K562 (cell line): ENCODE measurements around the gene SMG6. TPM values are rescaled to one million over a fixed set of nuclear protein-coding genes. Genes with fewer than 3 reads are reported as not detected.

ENCODE experiments used
- ATF3 ChIP-seq, 2 experiments: fragments of 450-650 bp in 1 of 2; sonication (generic) in 1 of 2; formaldehyde crosslinking in 1 of 2; IDR thresholded peaks in 1 of 2; conservative IDR thresholded peaks in 1 of 2; 2 replicates each; pipeline versions ENCODE4 v1.6.1 to v1.8.1; 2016 to 2023; ENCODE audit warnings: mild to moderate bottlenecking in 2 of 2, moderate library complexity in 2 of 2, inconsistent platforms in 1 of 2, missing genetic modification reagents in 1 of 2
- CREB3L1 ChIP-seq: fragments of 450-650 bp; IDR thresholded peaks from 2 replicates; pipeline ENCODE4 v1.6.1; 2014; ENCODE audit warnings: low read depth, mild to moderate bottlenecking, moderate library complexity, borderline replicate concordance
- CTCF ChIP-seq, 3 experiments: IDR thresholded peaks in 2 of 3; conservative IDR thresholded peaks in 1 of 3; 2 replicates each; pipeline ENCODE4 v1.5.1; 2011 to 2012; ENCODE audit warnings: low read length in 3 of 3, mild to moderate bottlenecking in 3 of 3, control low read depth in 2 of 3, improper control_type of control experiment in 1 of 3, inconsistent platforms in 1 of 3, low read depth in 1 of 3, mixed read lengths in 1 of 3, moderate library complexity in 1 of 3; ENCODE audit not compliant: insufficient read depth in 2 of 3
- HLTF ChIP-seq: fragments of 450-650 bp; IDR thresholded peaks from 2 replicates; pipeline ENCODE4 v1.6.1; 2016
- MAFF ChIP-seq: IDR thresholded peaks from 2 replicates; pipeline ENCODE4 v1.6.1; 2012; ENCODE audit warnings: low read length, improper control_type of control experiment
- RERE ChIP-seq: sonication (generic); formaldehyde crosslinking; IDR thresholded peaks from 2 replicates; pipeline ENCODE4 v1.8.0; 2023; ENCODE audit warnings: missing genetic modification reagents, mild to moderate bottlenecking, borderline replicate concordance
- SIN3A ChIP-seq, 2 experiments: fragments of 150-350 bp in 1 of 2; IDR thresholded peaks; 2 replicates each; pipeline ENCODE4 v1.6.1; 2011 to 2016; ENCODE audit warnings: borderline replicate concordance in 2 of 2, low read depth in 2 of 2, low read length in 2 of 2, mild to moderate bottlenecking in 2 of 2, moderate library complexity in 2 of 2; ENCODE audit not compliant: control insufficient read depth in 1 of 2
- TGIF2 ChIP-seq: sonication (generic); formaldehyde crosslinking; IDR thresholded peaks from 2 replicates; pipeline ENCODE4 v1.8.1; 2022; ENCODE audit warnings: mild to moderate bottlenecking, missing genetic modification reagents, moderate library complexity
- XRCC4 ChIP-seq: IDR thresholded peaks from one replicate; pipeline ENCODE4 v1.6.1; 2011; ENCODE audit not compliant: insufficient read depth, insufficient read length; ENCODE audit errors: extremely low read depth
- ZBTB43 ChIP-seq: sonication (generic); formaldehyde crosslinking; IDR thresholded peaks from 2 replicates; pipeline ENCODE4 v1.8.0; 2023; ENCODE audit warnings: mild to moderate bottlenecking, missing genetic modification reagents
- ZNF740 ChIP-seq, 3 experiments: fragments of 200-800 bp in 1 of 3; sonication (Bioruptor generic) in 1 of 3; sonication (generic) in 1 of 3; formaldehyde crosslinking in 1 of 3; IDR thresholded peaks; 2 replicates each; pipeline versions ENCODE4 v1.6.1 to v1.8.0; 2016 to 2022; ENCODE audit warnings: mild to moderate bottlenecking in 2 of 3, missing compliant biosample characterization in 2 of 3, missing genetic modification characterization in 2 of 3, missing genetic modification reagents in 1 of 3
- polyA plus RNA-seq, 8 experiments: library from polyadenylated mRNA; depleted of rRNA in 4 of 8; stranded (reverse) in 5 of 8; unstranded in 3 of 8; fragments of >200 nt; fragmentation: Nextera tagmentation in 2 of 8; fragmentation: Illumina TruSeq in 1 of 8; extraction: Ambion mirVana in 2 of 8; extraction: Trizol in 1 of 8; gene quantifications; 2 replicates each; pipeline versions ENCODE4 v1.2.1 to v1.2.3, GENCODE V29; 2011 to 2014; ENCODE audit warnings: inconsistent platforms in 1 of 8, missing spikeins in 1 of 8
- total RNA-seq, 7 experiments: library from RNA; depleted of rRNA in 6 of 7; stranded (reverse); fragments of >200 nt in 6 of 7; fragmentation: Illumina TruSeq in 2 of 7; extraction: Trizol in 2 of 7; gene quantifications; 2 replicates each; pipeline versions ENCODE4 v1.2.1 to v1.2.3, GENCODE V29; 2011 to 2021; ENCODE audit warnings: low replicate concordance in 1 of 7

Gene SMG6
- total and polyA plus RNA-seq, 9 of the 15 experiments (the other 6 are each of a cell fraction or from before 2014, with no cell fraction given) = 0.44 to 13.9 (median 6.0) TPM

GRCh38 chr17:2064980-2065785, 238.4 kb downstream of the SMG6 start (continued):
- TF ChIP-seq ATF3 (IDR thresholded peaks at IDR 0.05) (peak; percentile 78), ATF3 (CRISPR knock-in tag; conservative IDR thresholded peaks at IDR 0.05) (no peak), RERE (CRISPR knock-in tag) (no peak), CREB3L1 (no peak), ZBTB43 (CRISPR knock-in tag) (no peak), ZNF740 (CRISPR knock-in tag; IDR thresholded peaks at IDR 0.05) (no peak), ZNF740 (tag; IDR thresholded peaks at IDR 0.05) (no peak), SIN3A (IDR thresholded peaks at IDR 0.05; ENCODE audit: borderline replicate concordance in 2 of 2, control insufficient read depth in 1 of 2, low read depth in 2 of 2, low read length in 2 of 2) (no peak), HLTF (no peak), MAFF (no peak), XRCC4 (no peak), CTCF (IDR thresholded peaks at IDR 0.05 in 2 of 3, conservative IDR thresholded peaks at IDR 0.05 in 1 of 3; ENCODE audit: insufficient read depth in 2 of 3, low read depth in 1 of 3, low read length in 3 of 3) (peak; percentile 53 to 65 (median 62)), TGIF2 (CRISPR knock-in tag) (no peak)
